Endothelial cell of hepatic sinusoid (primary cell): ENCODE measurements around the gene NAGPA.
"Not testable (repeated sequence)": the region's sequence is repeated elsewhere in the genome, so short reads cannot be mapped to it uniquely, and the experiment has no call there.

Source experiments
- in situ Hi-C: cut with HindIII; loops from 2 replicates; pipeline ENCODE4 v1.10.0; 2017; ENCODE audit warnings: low sequenced_read_pairs

NAGPA gene, protein sequence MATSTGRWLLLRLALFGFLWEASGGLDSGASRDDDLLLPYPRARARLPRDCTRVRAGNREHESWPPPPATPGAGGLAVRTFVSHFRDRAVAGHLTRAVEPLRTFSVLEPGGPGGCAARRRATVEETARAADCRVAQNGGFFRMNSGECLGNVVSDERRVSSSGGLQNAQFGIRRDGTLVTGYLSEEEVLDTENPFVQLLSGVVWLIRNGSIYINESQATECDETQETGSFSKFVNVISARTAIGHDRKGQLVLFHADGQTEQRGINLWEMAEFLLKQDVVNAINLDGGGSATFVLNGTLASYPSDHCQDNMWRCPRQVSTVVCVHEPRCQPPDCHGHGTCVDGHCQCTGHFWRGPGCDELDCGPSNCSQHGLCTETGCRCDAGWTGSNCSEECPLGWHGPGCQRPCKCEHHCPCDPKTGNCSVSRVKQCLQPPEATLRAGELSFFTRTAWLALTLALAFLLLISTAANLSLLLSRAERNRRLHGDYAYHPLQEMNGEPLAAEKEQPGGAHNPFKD

DNA sequence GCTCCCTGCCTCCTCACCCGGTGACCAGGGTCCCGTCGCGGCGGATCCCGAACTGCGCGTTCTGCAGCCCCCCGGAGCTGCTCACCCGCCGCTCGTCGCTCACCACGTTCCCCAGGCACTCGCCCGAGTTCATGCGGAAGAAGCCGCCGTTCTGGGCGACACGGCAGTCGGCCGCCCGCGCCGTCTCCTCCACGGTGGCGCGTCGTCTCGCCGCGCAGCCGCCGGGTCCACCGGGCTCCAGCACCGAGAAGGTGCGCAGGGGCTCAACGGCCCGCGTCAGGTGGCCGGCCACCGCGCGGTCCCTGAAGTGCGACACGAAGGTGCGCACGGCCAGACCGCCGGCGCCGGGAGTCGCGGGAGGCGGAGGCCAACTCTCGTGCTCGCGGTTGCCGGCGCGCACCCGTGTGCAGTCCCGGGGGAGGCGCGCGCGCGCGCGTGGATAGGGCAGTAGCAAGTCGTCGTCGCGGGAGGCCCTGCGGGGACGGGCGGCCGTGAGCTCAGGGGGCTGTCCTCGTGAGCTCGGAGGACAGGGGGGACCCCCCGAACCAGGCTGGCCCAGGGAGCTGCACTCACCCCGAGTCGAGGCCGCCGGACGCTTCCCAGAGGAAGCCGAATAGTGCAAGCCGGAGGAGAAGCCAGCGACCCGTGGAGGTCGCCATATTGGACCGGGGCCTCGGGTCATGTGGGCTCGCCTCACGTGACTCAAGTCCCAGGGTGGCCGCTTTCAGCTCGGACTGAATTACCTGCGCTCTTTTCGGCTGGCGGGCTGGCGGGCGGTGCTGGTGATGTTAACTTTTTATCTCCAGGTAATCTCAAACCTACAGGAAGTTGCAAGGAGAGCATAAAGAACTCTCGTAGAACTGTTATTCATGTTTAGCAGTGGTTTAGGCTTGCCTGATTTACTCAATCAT, at the start of gene NAGPA:
Gene NAGPA, minus strand, starts transcription at position 680 of the 911 bp plus-strand sequence. Its CDS starts 21 bp downstream, at position 659.
- in situ Hi-C loops: no loop called here

- in situ Hi-C loops: not testable (repeated sequence)
Measured at GRCh38 chr16:5080996-5081395, 47.3 kb upstream of the NAGPA start.

DNA sequence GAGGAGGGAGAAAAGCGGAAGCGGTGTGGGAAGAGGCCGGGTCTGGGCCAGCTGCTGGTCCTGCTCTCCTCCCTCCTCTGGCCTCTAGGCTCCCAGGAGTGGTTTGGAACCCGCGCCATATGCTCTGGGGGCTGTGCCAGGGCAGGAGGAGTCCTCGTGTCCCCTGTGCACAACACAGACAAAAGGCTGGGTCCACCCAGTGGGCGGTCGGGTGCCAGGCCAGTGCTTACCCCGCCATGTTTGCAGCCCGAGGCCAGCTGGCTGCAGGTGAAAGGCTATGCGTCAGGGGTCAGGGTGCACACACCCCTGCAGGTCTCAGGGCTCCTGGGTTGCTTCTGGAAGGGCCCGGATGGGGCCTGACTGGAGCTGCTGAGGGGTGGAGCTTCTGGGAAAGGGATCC, 46.7 kb upstream of the NAGPA start:
- in situ Hi-C loops: not testable (repeated sequence)

GRCh38 chr16:5078626-5079025, 44.9 kb upstream of the NAGPA start:
- in situ Hi-C loops: no loop called here

GRCh38 chr16:5077304-5077703, 43.6 kb upstream of the NAGPA start:
- in situ Hi-C loops: no loop called here

- in situ Hi-C loops: no loop called here
Measured at GRCh38 chr16:5075637-5076036, 41.9 kb upstream of the NAGPA start.

- in situ Hi-C loops: not testable (repeated sequence)
Measured at GRCh38 chr16:5073771-5074170, 40.0 kb upstream of the NAGPA start.

DNA sequence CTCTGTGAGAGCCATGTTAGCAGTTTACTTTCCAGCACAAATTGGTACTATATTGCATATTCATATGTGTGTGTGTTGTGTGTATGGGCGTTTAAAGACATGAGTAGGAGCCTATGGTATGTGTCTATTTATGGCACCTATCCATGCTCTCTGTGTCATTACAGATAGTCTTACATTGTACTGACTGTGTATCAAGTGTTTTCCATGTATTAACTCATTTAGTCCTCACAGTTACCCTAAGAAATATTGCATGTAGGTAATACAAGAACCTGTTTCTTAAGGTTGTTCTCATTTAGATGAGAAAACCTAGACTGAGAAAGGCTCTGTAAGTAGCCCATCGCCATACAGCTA, 39.5 kb upstream of the NAGPA start:
- in situ Hi-C loops: no loop called here

- in situ Hi-C loops: no loop called here
Measured at GRCh38 chr16:5072334-5073278, 38.9 kb upstream of the NAGPA start.

DNA sequence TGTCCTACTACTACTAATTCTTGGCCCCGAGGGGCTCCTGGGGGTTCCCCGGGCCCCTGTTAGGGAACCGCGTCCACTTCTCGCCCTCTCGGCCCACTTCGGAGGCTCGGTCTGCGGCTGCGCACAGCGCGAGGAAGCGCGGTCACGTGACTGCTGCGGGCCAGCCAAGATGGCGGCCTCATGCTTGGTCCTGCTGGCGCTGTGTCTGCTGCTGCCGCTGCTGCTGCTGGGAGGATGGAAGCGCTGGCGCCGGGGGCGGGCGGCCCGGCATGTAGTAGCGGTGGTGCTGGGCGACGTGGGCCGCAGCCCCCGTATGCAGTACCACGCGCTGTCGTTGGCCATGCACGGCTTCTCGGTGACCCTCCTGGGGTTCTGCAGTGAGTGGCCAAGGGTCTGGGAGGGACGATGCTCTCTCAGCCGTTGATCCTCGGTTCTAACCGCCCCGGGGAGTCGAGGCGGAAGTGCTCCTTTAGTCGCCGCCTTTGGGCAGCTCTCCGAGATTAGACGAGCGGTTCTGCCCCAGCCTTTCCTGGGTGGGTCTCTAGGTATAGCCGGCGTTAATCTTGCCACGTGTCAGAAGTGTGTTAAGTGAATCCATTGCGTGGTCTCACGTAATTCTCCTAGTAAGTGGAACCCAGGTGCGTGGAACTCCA, 38.1 kb upstream of the NAGPA start, which contains the start of gene ALG1:
Gene ALG1, plus strand, starts transcription at position 163 of the 653 bp plus-strand sequence. Its CDS starts 7 bp downstream, at position 170.
- in situ Hi-C loops: no loop called here

DNA sequence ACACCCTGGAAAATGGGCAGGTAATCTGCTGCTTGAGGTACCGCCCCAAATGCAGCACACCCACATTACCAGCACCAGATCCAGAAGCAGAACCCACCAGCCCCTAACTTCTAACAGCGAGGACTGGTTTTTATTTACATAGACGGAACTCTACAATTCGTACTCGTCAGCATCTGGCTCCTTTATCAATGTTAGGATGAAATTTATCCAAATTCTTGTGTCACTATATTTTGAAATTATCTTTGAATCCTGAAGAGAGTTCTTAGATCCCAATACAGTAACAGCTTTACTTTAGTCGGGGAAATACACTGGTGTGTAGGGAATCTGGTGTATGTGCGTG, 37.6 kb upstream of the NAGPA start:
- in situ Hi-C loops: no loop called here

GRCh38 chr16:5070431-5071186, 36.9 kb upstream of the NAGPA start:
- in situ Hi-C loops: no loop called here

DNA sequence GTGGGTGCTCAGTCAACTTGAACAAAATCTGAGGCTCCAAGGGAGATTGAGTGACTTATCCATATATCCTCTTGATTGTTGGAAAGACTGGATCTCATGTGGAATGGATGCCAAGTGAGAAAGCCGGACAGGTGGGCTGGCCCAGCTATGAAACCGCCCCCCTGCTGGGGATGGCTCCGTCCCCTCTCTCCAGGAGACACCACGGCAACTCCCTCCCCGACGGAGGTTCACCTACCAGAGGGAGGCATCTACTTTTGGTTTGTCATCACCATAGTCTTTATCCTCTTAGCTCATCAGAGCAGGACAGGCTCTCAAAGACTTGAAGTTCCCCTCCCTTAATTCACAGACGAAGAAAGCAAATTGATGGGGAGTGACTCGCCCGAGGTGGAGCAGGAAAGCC, 36.1 kb upstream of the NAGPA start:
- in situ Hi-C loops: no loop called here

DNA sequence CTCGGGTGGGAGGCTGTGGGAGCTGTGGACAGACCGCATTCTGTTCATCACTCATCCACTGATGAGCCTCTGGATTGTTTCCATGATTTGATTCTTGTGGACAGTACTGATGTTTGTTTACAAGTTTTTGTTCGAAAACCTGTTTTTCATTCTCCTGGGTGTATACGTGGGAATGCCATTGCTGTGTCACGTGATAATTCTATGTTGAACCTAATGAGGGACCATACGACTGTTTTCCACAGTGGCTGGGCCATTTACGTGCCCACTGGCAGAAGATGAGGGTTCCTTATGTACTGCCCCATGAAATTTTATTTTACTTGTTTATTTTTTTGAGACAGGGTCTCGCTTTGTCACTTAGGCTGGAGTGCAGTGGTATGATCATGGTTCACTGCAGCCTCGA, 35.3 kb upstream of the NAGPA start:
- in situ Hi-C loops: no loop called here

GRCh38 chr16:5066511-5066910, 32.8 kb upstream of the NAGPA start:
- in situ Hi-C loops: no loop called here

DNA sequence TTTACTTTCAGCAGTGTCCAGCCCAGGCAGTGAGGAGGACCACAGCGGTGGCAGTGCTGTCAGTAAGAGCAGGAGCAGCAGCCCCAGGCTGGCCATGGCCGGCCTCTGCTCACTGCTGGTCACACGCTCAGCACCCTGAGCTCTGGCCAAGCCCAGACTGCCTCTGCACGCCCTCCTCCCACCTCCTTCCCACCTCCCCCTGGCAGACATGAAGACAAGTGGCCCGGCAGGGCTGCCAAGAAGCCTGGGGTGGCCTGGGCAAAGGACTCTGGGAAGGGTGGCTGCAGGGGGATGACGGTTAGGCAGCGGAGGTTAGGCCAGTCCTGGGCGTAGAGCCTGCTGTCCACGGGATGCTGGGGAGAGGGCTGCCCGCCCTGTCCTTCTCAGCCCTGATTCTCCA, 32.1 kb upstream of the NAGPA start, which contains the start of gene C16orf89:
Gene C16orf89, minus strand, starts transcription at position 144 of the 400 bp plus-strand sequence. Its CDS starts 48 bp downstream, at position 96.
- in situ Hi-C loops: no loop called here

DNA sequence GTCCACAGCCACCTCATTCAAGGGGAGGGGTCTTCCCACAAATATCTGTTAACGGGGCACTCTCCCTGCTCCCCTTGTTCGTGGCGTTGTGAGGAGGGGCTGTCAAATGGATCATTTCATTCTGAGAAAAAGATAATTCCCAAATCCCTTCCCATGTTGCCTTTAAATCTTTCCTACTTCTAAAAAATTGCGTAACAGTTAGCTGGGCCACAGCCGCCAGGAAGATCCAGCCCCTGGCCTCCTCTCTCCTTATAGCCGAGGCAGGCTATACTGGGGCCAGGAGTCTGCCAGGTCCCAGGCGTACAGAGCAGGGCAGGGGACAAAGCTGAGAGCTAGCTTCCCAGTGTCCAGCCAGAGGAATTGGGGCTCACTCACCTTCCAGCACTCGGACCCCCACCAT, 31.6 kb upstream of the NAGPA start:
- in situ Hi-C loops: no loop called here

DNA sequence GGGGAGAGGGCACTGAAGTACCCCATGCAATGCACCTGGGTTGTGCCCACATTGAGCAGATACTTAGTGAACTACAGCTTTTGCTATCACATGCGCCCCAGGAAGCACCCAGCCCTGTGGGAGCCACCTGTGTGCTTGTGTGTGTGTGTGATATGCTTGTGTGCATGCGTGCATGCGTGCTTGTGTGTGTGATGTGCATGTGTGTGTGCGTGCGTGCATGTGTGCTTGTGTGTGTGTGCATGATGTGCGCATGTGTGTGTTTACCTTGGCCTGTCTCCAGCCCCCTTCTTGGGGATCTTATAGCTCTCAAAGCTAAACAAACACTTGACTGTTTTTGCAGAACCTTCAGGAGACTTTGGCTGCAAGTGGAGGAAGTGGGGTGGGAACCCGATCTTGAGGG, 31.2 kb upstream of the NAGPA start:
- in situ Hi-C loops: no loop called here
